HepG2 (cell line): ENCODE results near the gene PHKB. TPM values are rescaled to one million over a fixed set of nuclear protein-coding genes. Genes with fewer than 3 reads are reported as not detected.

Experiments used
- CENPBD1 ChIP-seq: sonication (generic); formaldehyde crosslinking; IDR thresholded peaks from 2 replicates; pipeline ENCODE4 v1.8.0; 2022; ENCODE audit warnings: missing genetic modification reagents, low read depth, mild to moderate bottlenecking, borderline replicate concordance
- HIVEP1 ChIP-seq: sonication (generic); formaldehyde crosslinking; IDR thresholded peaks from 2 replicates; pipeline ENCODE4 v1.4.0; 2020; ENCODE audit warnings: mild to moderate bottlenecking, missing genetic modification reagents
- HNRNPK ChIP-seq: fragments of 200-400 bp; formaldehyde crosslinking; IDR thresholded peaks from 2 replicates; pipeline ENCODE4 v1.6.1; 2018; ENCODE audit warnings: low read length, low read depth, moderate library complexity, mild to moderate bottlenecking; ENCODE audit not compliant: poor library complexity, severe bottlenecking
- MEF2D ChIP-seq: sonication (generic); formaldehyde crosslinking; IDR thresholded peaks from 2 replicates; pipeline ENCODE4 v1.5.1; 2020; ENCODE audit warnings: mild to moderate bottlenecking, missing genetic modification reagents
- MLLT10 ChIP-seq: sonication (generic); formaldehyde crosslinking; IDR thresholded peaks from 2 replicates; pipeline ENCODE4 v1.4.0; 2020; ENCODE audit warnings: missing genetic modification reagents
- STAT6 ChIP-seq: sonication (generic); formaldehyde crosslinking; IDR thresholded peaks from 2 replicates; pipeline ENCODE4 v1.4.0; 2020; ENCODE audit warnings: missing genetic modification reagents, mild to moderate bottlenecking, borderline replicate concordance
- TEF ChIP-seq: sonication (generic); formaldehyde crosslinking; IDR thresholded peaks from 2 replicates; pipeline ENCODE4 v1.5.0; 2020; ENCODE audit warnings: missing genetic modification reagents
- THAP11 ChIP-seq: IDR thresholded peaks from 2 replicates; pipeline ENCODE4 v1.6.1; 2016; ENCODE audit warnings: missing biosample characterization, missing genetic modification reagents
- THAP7 ChIP-seq: sonication (generic); formaldehyde crosslinking; IDR thresholded peaks from 2 replicates; pipeline ENCODE4 v1.8.1; 2023; ENCODE audit warnings: mild to moderate bottlenecking, missing genetic modification reagents
- ZNF276 ChIP-seq: sonication (generic); formaldehyde crosslinking; IDR thresholded peaks from 2 replicates; pipeline ENCODE4 v1.4.0; 2020; ENCODE audit warnings: mild to moderate bottlenecking, low read depth, missing genetic modification reagents
- ZNF44 ChIP-seq: sonication (generic); formaldehyde crosslinking; IDR thresholded peaks from 2 replicates; pipeline ENCODE4 v1.5.1; 2020; ENCODE audit warnings: mild to moderate bottlenecking, missing genetic modification reagents
- ZNF572 ChIP-seq: sonication (generic); formaldehyde crosslinking; IDR thresholded peaks from 2 replicates; pipeline ENCODE4 v1.5.1; 2020; ENCODE audit warnings: mild to moderate bottlenecking, missing genetic modification reagents
- ZNF687 ChIP-seq: sonication (generic); formaldehyde crosslinking; IDR thresholded peaks from 2 replicates; pipeline ENCODE4 v1.5.1; 2020; ENCODE audit warnings: mild to moderate bottlenecking, missing genetic modification reagents, moderate library complexity
- ZNF780A ChIP-seq: sonication (generic); formaldehyde crosslinking; IDR thresholded peaks from 2 replicates; pipeline ENCODE4 v1.8.0; 2022; ENCODE audit warnings: mild to moderate bottlenecking, missing genetic modification reagents, moderate library complexity
- polyA plus RNA-seq, 8 experiments: library from polyadenylated mRNA; depleted of rRNA in 3 of 8; stranded (reverse) in 7 of 8; unstranded in 1 of 8; fragments of >200 nt; fragmentation: Illumina TruSeq in 4 of 8; extraction: Trizol in 4 of 8; gene quantifications; 2 replicates each; pipeline versions ENCODE4 v1.2.1 to v1.2.3, GENCODE V29; 2011 to 2016; ENCODE audit warnings: low read depth in 4 of 8, missing spikeins in 1 of 8, mixed read lengths in 1 of 8; ENCODE audit not compliant: insufficient read depth in 1 of 8
- total RNA-seq, 5 experiments: library from RNA; depleted of rRNA; stranded (reverse); fragments of >200 nt; fragmentation: Illumina TruSeq; extraction: Trizol; gene quantifications; 2 replicates each; pipeline ENCODE4 v1.2.3, GENCODE V29; 2016; ENCODE audit warnings: low read depth in 1 of 5

The PHKB gene
- total and polyA plus RNA-seq, 2 of the 13 experiments (the other 11 are each of a cell fraction or from before 2014, with no cell fraction given): 66.0 to 80.8 TPM

- TF ChIP-seq ZNF276 (0 out of 2 replicates have a peak, but pooled peaks have one; percentile 60), TEF (no peak), CENPBD1 (no peak), ZNF44 (CRISPR knock-in tag) (peak; percentile 89), STAT6 (CRISPR knock-in tag) (0 out of 2 replicates have a peak, but pooled peaks have one; percentile 35), HIVEP1 (no peak), THAP7 (CRISPR knock-in tag) (peak; percentile 37; the same call in 1 of the 2 replicates), HNRNPK (no peak), MEF2D (CRISPR knock-in tag) (peak; percentile 74; the same call in 1 of the 2 replicates), MLLT10 (CRISPR knock-in tag) (no peak), ZNF780A (CRISPR knock-in tag) (no peak), ZNF572 (CRISPR knock-in tag) (no peak), ZNF687 (peak; percentile 66), THAP11 (peak; percentile 62)
Observed at GRCh38 chr16:47492428-47493377, 31.6 kb downstream of the PHKB start (continued).
